Activated naive CD4-positive, alpha-beta T cell treated with anti-CD3 and anti-CD28 coated beads, Interleukin-2, amount 50 U/mL, for 24 hours (primary cell): ENCODE measurements around the gene NETO1.

ENCODE experiments used
- H3K27ac Mint-ChIP-seq: one replicate; pipeline ENCODE4 v1.8.0; 2021; ENCODE audit warnings: mild to moderate bottlenecking, mixed read lengths
- H3K27me3 Mint-ChIP-seq: one replicate; pipeline ENCODE4 v1.8.0; 2021; ENCODE audit warnings: mixed read lengths
- H3K36me3 Mint-ChIP-seq: one replicate; pipeline ENCODE4 v1.8.0; 2021; ENCODE audit warnings: mixed read lengths
- H3K4me1 Mint-ChIP-seq: one replicate; pipeline ENCODE4 v1.8.0; 2021; ENCODE audit warnings: mixed read lengths
- H3K4me3 Mint-ChIP-seq: one replicate; pipeline ENCODE4 v1.8.0; 2021; ENCODE audit warnings: mild to moderate bottlenecking, mixed read lengths
- H3K9me3 Mint-ChIP-seq: one replicate; pipeline ENCODE4 v1.8.0; 2021; ENCODE audit warnings: mixed read lengths

NETO1 gene

DNA sequence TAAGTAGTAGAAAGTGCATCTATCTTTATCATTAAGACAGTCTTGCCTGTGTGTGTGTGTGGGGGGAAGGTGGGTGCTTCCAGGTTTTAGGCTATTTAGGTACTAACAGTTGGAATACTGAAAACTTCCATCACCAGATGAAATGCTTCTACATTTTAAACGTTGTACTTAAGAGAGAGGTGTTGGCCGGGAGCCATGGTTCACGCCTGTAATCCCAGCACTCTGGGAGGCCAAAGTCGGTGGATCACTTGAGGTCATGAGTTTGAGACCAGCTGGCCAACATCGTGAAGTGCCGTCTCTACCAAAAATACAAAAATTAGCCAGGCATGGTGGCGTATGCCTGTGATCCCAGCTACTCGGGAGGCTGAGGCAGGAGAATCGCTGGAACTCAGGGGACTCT lies 4.0 kb downstream of the NETO1 start:
- Mint-ChIP-seq H3K27ac (no peak overlapping the region), H3K4me1 (peaks cover 4% of the 10 kb centered on the region), H3K4me3 (no peak overlapping the region), H3K9me3 (peaks cover 11% of the 10 kb centered on the region), H3K27me3 (peaks cover 18% of the 10 kb centered on the region), H3K36me3 (no peaks in the 10 kb centered on the region)

GRCh38 chr18:72859088-72859487 lies 8.7 kb downstream of the NETO1 start:
- H3K27me3 Mint-ChIP-seq = no peaks in the 10 kb centered on the region
- no peaks in the 10 kb centered on the region for H3K36me3 Mint-ChIP-seq
- H3K4me3 Mint-ChIP-seq = no peak overlapping the region
- no peak overlapping the region for H3K27ac Mint-ChIP-seq
- H3K9me3 Mint-ChIP-seq = peaks cover 15% of the 10 kb centered on the region
- H3K4me1 Mint-ChIP-seq = no peaks in the 10 kb centered on the region

DNA sequence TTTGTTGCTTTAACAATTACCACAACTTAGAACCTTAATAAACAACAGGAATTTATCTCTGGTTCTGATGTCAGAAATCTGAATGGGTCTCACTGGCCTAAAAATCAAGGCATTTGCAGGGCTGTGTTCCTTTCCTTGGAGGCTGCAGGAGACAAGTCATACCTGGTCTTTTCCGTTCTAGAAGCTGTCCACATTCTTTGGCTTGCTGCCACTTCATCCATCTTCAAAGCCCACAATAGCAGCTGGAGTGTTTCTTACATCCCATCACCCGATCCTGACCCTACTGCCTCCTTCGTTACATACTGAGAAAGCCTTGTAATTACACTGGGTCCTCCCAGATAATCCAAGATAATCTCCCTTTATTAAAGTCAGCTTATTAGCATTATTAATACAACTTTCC lies 18.1 kb downstream of the NETO1 start:
- Mint-ChIP-seq H3K4me3 (no peak overlapping the region), H3K27me3 (no peaks in the 10 kb centered on the region), H3K36me3 (no peaks in the 10 kb centered on the region), H3K27ac (no peak overlapping the region), H3K4me1 (no peaks in the 10 kb centered on the region), H3K9me3 (peaks cover 5% of the 10 kb centered on the region)

GRCh38 chr18:72848503-72849237 lies 19.1 kb downstream of the NETO1 start:
- no peak overlapping the region for H3K4me3 Mint-ChIP-seq
- H3K9me3 Mint-ChIP-seq = no peaks in the 10 kb centered on the region
- no peaks in the 10 kb centered on the region for H3K36me3 Mint-ChIP-seq
- no peaks in the 10 kb centered on the region for H3K27me3 Mint-ChIP-seq
- no peaks in the 10 kb centered on the region for H3K4me1 Mint-ChIP-seq
- no peak overlapping the region for H3K27ac Mint-ChIP-seq

DNA sequence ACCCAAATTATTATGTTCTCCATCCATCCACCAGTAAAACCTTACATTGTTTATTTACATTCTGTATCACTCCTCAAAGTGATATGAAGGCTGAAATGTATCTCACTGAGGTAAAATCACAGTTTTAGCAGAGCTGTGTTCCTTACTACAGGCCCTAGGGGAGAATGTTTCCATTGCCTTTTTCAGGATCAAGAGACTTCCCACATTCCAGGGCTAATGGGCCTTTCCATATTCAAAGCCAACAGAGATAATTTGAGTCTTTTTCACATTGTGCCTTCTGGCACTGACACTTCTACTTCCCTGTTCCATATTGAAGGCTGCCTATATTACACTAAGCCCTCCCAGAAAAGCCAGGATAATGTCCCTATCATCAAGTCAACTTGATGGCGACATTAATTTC lies 20.0 kb downstream of the NETO1 start:
- Mint-ChIP-seq H3K9me3 (no peaks in the 10 kb centered on the region), H3K4me1 (no peaks in the 10 kb centered on the region), H3K36me3 (no peaks in the 10 kb centered on the region), H3K27me3 (no peaks in the 10 kb centered on the region), H3K27ac (no peak overlapping the region), H3K4me3 (no peak overlapping the region)

- Mint-ChIP-seq H3K4me1 (no peaks in the 10 kb centered on the region), H3K27me3 (no peaks in the 10 kb centered on the region), H3K27ac (no peak overlapping the region), H3K36me3 (no peaks in the 10 kb centered on the region), H3K9me3 (no peaks in the 10 kb centered on the region), H3K4me3 (no peak overlapping the region)
These were observed 20.9 kb downstream of the NETO1 start for GRCh38 chr18:72846736-72847533.

- Mint-ChIP-seq H3K27me3 (no peaks in the 10 kb centered on the region), H3K9me3 (no peaks in the 10 kb centered on the region), H3K4me3 (no peak overlapping the region), H3K4me1 (no peaks in the 10 kb centered on the region), H3K36me3 (no peaks in the 10 kb centered on the region), H3K27ac (no peak overlapping the region)
These were observed 24.0 kb downstream of the NETO1 start for GRCh38 chr18:72843743-72844142.

DNA sequence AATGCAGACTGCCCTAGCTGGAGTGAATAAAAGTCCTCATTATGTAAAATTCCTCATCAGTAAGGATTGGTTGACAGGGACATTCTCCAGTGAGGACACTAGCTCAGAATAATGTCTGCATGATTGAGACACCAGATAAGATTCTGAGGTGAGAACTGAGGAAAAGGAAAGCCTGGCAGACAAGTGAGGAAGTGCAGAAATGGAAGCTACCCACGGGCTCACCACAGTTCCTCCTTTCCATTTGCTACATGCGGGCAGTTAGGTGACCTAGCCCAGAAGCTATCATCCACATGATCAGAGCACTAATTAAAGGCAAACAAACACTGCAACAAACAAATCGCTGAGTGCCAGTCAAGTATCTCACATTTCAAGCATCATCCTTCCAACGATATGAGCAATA lies 27.7 kb downstream of the NETO1 start:
- H3K36me3 Mint-ChIP-seq = no peaks in the 10 kb centered on the region
- H3K9me3 Mint-ChIP-seq = peaks cover 3% of the 10 kb centered on the region
- H3K4me1 Mint-ChIP-seq = no peaks in the 10 kb centered on the region
- H3K27ac Mint-ChIP-seq = no peak overlapping the region
- H3K4me3 Mint-ChIP-seq = no peak overlapping the region
- H3K27me3 Mint-ChIP-seq = no peaks in the 10 kb centered on the region

GRCh38 chr18:72834731-72835130 lies 33.1 kb downstream of the NETO1 start:
- Mint-ChIP-seq H3K27ac (no peak overlapping the region), H3K4me1 (no peaks in the 10 kb centered on the region), H3K27me3 (no peaks in the 10 kb centered on the region), H3K4me3 (no peak overlapping the region), H3K36me3 (no peaks in the 10 kb centered on the region), H3K9me3 (peaks cover 4% of the 10 kb centered on the region)

DNA sequence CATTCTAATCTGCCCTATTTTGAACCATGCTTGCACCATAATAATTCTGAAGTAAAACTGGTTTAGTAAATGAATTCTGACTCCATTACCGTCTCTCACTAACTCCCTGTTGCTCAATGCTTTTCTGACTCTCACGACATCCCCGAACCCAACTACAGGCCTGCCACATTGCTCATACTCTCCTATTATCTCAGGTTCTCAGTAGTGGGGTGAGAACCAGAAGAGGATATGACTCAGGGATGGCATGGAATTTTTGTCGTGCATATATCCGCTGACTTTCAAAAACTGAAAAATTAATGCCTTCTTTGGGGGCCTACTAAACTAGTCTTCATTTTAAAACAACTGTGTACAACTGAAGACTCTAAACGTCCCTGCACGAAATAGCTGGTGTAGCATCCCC lies 34.3 kb downstream of the NETO1 start:
- Mint-ChIP-seq H3K27ac (no peak overlapping the region), H3K9me3 (peaks cover 4% of the 10 kb centered on the region), H3K36me3 (no peaks in the 10 kb centered on the region)

GRCh38 chr18:72830109-72830508 lies 37.7 kb downstream of the NETO1 start:
- Mint-ChIP-seq H3K4me3 (no peak overlapping the region), H3K36me3 (no peaks in the 10 kb centered on the region), H3K27me3 (no peaks in the 10 kb centered on the region), H3K4me1 (no peaks in the 10 kb centered on the region), H3K27ac (no peak overlapping the region), H3K9me3 (peaks cover under 1% of the 10 kb centered on the region)

More for the DNA sequence above, 34.3 kb downstream of the NETO1 start:
- H3K4me3 Mint-ChIP-seq = no peak overlapping the region
- H3K27me3 Mint-ChIP-seq = no peaks in the 10 kb centered on the region
- no peaks in the 10 kb centered on the region for H3K4me1 Mint-ChIP-seq

GRCh38 chr18:72828601-72829000 lies 39.2 kb downstream of the NETO1 start:
- Mint-ChIP-seq H3K4me1 (no peaks in the 10 kb centered on the region), H3K27ac (no peak overlapping the region), H3K27me3 (no peaks in the 10 kb centered on the region), H3K9me3 (no peaks in the 10 kb centered on the region), H3K36me3 (no peaks in the 10 kb centered on the region), H3K4me3 (no peak overlapping the region)

DNA sequence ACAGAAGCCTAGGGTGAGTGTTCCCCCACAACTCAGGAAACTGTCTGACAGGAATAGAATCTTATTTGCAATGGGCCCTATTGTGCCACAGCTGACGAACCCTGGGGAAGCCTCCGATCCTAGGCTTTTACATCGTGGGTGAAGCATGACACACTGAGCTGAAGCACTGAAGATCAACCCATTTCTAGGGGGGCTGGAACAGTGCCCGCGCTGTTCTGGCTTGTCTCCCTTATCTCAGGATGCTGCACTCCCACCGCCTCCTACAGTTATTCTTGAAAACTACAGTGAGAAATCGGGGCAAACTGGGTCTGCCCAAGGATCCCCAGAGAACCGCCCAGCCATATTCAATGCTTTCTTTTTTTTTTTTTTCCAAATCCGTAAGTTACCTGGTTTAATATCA lies 41.1 kb downstream of the NETO1 start:
- H3K27ac Mint-ChIP-seq = no peak overlapping the region
- H3K4me3 Mint-ChIP-seq = no peak overlapping the region
- H3K4me1 Mint-ChIP-seq = no peaks in the 10 kb centered on the region
- no peaks in the 10 kb centered on the region for H3K9me3 Mint-ChIP-seq
- H3K36me3 Mint-ChIP-seq = no peaks in the 10 kb centered on the region
- H3K27me3 Mint-ChIP-seq = no peaks in the 10 kb centered on the region

- Mint-ChIP-seq H3K9me3 (no peaks in the 10 kb centered on the region), H3K27me3 (no peaks in the 10 kb centered on the region), H3K36me3 (no peaks in the 10 kb centered on the region), H3K4me1 (no peaks in the 10 kb centered on the region), H3K27ac (no peak overlapping the region), H3K4me3 (no peak overlapping the region)
These were observed 44.4 kb downstream of the NETO1 start for GRCh38 chr18:72823345-72823744.

GRCh38 chr18:72822202-72822601 lies 45.6 kb downstream of the NETO1 start:
- Mint-ChIP-seq H3K4me3 (no peak overlapping the region), H3K4me1 (no peaks in the 10 kb centered on the region), H3K27ac (no peak overlapping the region), H3K36me3 (no peaks in the 10 kb centered on the region), H3K27me3 (no peaks in the 10 kb centered on the region), H3K9me3 (no peaks in the 10 kb centered on the region)

DNA sequence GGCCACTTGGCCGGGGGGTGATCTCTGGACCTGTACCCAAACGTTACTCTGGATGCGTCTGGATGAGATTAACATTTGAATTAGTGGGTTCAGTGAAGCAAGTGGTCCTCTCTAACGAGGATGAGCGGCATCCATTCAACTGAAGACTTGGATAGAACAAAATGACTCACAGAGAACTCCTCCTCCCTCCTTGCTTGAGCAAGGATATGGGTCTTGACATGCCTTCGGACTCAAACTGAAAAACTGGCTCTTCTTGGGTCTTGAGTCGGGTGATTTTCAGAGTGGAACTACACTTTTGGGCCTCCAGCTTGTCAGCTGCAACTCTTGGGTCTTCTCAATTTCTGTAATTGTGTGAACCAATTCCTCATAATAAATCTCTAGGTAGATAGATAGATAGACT lies 47.2 kb downstream of the NETO1 start:
- no peaks in the 10 kb centered on the region for H3K9me3 Mint-ChIP-seq
- no peaks in the 10 kb centered on the region for H3K27me3 Mint-ChIP-seq
- no peaks in the 10 kb centered on the region for H3K4me1 Mint-ChIP-seq
- no peaks in the 10 kb centered on the region for H3K36me3 Mint-ChIP-seq
- H3K27ac Mint-ChIP-seq = no peak overlapping the region
- H3K4me3 Mint-ChIP-seq = no peak overlapping the region
